GM18517 (cell line): Measurements from ENCODE around the gene SLC31A2.

ENCODE experiments used
- ATAC-seq: cut with Tn5 transposase; IDR thresholded peaks from one replicate; pipeline ENCODE4 v1.9.1; 2021; ENCODE audit warnings: mild to moderate bottlenecking, moderate library complexity; ENCODE audit not compliant: unreplicated experiment

SLC31A2 gene

GRCh38 chr9:113184539-113184938, 33.7 kb downstream of the SLC31A2 start:
- ATAC-seq: no peak

GRCh38 chr9:113185271-113185670, 34.5 kb downstream of the SLC31A2 start:
- no peak for ATAC-seq

GRCh38 chr9:113186137-113186755, 35.4 kb downstream of the SLC31A2 start:
- ATAC-seq: no peak

GRCh38 chr9:113187929-113188595, 37.3 kb downstream of the SLC31A2 start:
- ATAC-seq: no peak

GRCh38 chr9:113192455-113192854, 41.6 kb downstream of the SLC31A2 start:
- ATAC-seq: no peak

- no peak for ATAC-seq
These were observed 49.0 kb downstream of the SLC31A2 start for GRCh38 chr9:113199683-113200329.

- ATAC-seq: no peak
These were observed 54.6 kb downstream of the SLC31A2 start for GRCh38 chr9:113205432-113205831.

GRCh38 chr9:113205861-113206260, 55.1 kb downstream of the SLC31A2 start:
- no peak for ATAC-seq

- no peak for ATAC-seq
These were observed 60.0 kb downstream of the SLC31A2 start for GRCh38 chr9:113210815-113211214.
